GM21390 (cell line): ENCODE results near the gene ZBTB45.
"Not testable (repeated sequence)": the region's sequence is repeated elsewhere in the genome, so short reads cannot be mapped to it uniquely, and the experiment has no call there.

Experiments used
- ATAC-seq: cut with Tn5 transposase; IDR thresholded peaks from one replicate; pipeline ENCODE4 v1.9.1; 2021; ENCODE audit not compliant: unreplicated experiment

The ZBTB45 gene

GRCh38 chr19:58513213-58513693, 6.4 kb downstream of the ZBTB45 start:
- no peak for ATAC-seq

DNA sequence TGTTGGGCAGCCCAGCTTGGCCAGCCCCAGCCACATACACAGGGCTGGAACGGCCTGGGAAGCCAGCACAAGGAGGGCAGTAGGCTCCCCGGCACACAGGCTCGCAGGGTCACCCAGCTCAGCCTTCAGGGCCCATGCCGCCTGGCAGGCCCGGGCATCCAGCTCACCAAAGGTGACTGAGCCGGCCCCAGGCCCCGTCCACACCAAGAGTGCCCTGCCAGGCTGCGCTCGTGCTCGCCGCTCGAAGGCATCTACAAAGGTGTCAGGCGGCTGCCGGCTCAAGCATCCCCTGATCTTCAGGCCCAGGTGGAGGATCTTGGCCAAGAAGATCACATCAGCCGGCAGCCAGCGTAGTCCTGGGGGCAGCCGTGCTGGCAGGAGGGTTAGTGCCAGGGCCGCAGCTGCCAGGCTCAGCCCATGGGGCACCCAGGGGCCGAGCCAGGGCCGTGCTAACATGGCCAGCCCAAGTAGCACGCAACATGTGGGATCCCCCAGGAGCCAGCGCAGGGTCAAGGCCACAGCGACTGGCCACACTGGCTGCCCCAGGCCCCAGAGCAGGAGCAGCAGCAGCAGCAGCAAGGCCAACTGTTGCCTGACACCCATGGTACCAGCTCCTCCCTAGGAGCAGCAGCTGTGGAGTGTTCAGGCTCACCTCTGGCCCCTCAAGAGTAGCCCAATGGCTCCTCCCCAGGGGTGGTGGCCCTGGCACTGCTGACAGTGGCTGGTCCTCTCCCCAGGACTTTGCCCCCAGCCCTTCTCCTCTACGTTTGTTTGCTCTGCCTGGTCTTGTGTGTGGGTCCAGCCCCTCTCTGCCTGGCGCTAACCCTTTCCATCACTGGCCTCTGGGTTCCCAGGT, 8.0 kb downstream of the ZBTB45 start, which contains the start of gene SLC27A5:
Gene SLC27A5, minus strand, starts transcription at position 640 of the 856 bp plus-strand sequence. Its CDS starts 37 bp downstream, at position 603.
- no peak for ATAC-seq

DNA sequence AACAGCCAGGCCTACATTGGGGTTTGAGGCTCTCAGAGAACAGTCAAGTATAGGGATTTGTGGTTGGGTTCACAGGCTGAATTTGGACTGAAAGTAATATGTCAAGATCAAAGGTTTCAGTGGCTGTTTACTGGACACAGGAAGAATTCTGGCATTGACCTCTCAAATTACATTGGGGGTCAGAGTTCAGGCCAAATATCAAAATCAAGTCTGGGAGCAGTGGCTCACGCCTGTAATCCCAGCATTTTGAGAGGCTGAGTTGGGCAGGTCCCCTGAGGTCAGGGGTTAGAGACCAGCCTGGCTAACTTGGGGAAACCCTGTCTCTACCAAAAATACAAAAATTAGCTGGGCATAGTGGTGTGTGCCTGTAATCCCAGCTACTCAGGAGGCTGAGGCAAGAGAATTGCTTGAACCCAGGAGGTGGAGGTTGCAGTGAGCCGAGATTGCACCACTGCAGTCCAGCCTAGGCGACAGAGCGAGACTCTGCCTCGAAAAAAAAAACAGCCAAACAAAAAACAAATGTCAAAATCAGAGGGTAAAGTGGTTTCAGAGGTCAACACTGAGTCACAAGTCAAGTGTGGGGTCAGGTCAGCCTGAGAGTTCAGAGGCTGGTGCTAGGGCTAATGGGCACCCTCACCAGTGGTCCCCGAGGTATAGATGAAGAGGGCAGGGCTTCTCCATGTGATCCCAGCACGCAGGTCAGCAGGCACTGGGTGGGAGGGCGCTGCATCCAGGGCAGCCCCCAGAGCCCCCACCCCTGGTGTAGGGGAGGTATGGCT, 9.3 kb downstream of the ZBTB45 start:
- no peak for ATAC-seq

- no peak for ATAC-seq
These were observed 9.9 kb downstream of the ZBTB45 start for GRCh38 chr19:58509731-58510083.

- ATAC-seq, result not testable (repeated sequence)
These were observed 11.9 kb downstream of the ZBTB45 start for GRCh38 chr19:58507602-58508223.

GRCh38 chr19:58500242-58500641, 19.4 kb downstream of the ZBTB45 start:
- ATAC-seq, result no peak

DNA sequence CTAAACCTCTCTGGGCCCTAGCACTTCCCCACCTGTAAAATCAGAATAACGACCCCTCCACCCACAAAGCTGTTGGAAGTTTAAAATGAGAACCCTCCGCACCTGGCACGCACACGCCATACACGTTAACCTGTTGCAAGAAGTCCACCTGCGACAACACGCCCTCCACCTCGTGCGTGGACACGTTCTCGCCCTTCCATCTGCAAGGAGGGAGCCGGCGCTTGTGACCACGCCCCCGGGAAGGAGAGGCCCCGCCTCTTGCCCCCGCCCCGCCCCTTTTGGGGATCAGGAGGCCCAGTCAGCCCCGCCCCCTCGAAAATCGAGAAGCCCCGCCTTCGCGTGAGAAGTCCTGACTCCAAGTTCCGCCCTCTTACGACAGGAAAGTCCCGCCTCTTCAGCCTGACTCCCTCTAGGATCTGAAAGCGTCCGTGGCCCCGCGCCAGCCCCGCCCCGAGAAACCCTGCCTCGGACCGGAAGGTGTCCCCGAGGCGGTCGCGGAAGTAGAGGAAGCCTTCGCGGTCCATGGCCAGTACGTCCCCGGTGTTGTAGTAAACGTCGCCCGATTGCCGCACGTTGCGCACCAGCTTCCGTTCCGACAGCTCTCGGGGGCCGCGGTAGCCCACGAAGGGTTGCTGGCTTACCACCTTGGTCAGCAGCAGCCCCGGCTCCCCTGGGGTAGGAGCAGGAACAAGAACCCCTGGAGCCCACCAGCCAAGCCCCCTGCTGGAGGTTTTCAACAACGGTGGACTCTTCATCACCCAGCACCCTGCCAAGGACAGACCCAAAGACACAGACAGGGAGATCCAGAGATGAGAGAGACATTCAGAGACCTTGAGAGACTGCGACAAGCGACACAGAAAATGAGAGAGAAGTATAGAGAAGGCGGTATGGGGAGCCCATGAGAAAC, 20.3 kb downstream of the ZBTB45 start:
- ATAC-seq, result peak; percentile 78

DNA sequence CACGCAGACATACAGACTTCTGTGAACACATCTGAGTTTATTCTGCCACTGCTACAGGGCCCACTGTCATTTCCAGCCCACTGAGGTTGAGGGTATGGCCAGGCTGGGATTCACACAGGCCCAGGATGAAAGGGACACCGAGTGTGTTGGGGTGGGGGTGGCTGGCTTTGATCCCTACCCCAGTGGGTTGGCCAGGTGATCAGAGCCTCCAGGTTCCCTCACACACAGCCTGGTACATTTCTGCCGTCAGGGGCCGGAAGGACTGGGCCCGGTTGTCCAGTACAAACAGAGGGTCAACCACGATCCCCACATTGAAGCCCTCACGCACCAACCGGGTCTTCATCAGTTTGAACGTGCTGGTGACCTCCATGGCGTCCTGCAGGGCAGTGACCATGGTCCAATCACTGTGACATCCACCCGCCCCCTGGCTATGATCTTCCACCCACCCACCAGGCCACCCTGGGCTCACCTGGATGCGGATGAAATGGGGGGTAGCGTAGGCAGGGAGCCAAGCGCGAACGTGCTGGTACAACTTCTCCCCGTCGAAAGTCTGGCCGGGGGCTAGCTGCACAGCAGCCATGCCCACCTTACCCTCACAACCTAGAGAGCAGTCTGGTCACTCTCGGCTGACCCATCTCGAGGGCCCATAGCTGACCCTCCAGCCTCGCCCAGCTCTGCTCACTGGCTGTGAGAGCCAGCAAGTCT, 21.1 kb downstream of the ZBTB45 start:
- ATAC-seq, result no peak

DNA sequence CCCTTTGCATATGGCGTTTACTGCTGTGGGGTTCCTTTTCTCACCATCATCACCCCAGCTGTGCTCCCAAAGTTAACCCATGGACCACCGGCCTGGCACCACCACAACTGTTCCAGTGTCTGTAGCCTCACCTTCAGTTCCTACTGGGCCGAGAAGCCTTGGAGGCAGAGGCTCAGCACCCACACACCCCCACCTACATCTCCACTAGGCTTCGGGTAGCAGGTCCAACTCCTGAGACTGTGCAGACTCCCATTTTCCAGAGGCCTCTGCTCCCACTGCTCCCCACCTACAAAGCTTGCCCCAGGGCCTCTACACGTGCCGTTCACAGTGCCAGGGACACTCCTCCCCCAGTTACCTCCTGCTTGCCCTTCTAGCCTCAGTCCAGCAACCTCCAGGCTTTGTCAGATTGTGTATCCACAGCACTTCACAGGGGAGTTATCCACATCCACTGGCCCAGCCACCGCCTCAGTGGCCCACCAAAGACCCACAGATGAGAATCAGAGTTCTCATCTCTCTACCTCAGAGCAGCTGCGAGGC, 21.9 kb downstream of the ZBTB45 start:
- ATAC-seq, result no peak

DNA sequence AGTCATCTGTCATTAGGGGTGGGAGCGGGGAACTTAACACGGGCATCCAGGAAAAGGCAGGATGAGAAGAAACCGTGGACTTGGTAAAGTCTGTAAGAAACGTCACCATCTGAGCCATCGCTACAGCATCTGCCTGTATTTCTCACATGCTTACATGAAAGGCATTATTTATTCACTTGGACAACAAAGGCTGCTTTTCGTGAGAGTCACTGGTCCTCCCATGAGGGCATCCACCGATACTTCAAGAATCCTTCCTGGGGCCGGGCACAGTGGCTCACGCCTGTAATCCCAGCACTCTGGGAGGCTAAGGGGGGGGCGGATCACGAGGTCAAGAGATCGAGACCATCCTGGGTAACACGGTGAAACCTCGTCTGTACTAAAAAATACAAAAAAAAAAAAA, 27.3 kb downstream of the ZBTB45 start:
- ATAC-seq, result no peak

DNA sequence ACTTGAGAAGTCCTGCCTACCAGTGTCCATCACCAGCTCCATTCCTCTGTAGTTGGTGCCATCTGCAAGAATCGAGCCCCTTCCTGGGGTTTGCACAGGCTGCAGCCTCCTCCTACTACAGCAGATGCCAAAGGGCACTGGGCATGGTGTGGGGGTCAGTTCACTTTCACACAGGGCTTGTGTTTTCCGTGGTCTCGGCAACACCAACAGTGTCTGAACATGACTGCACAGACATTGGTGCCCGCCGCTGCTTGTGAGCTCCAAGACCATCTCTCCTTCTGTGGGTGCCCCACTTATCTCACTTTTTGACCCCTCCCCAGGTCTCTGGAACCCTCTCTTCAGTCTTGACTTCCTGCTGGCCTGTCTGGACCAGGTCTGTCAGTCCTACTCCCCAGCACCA, 28.2 kb downstream of the ZBTB45 start:
- no peak for ATAC-seq

DNA sequence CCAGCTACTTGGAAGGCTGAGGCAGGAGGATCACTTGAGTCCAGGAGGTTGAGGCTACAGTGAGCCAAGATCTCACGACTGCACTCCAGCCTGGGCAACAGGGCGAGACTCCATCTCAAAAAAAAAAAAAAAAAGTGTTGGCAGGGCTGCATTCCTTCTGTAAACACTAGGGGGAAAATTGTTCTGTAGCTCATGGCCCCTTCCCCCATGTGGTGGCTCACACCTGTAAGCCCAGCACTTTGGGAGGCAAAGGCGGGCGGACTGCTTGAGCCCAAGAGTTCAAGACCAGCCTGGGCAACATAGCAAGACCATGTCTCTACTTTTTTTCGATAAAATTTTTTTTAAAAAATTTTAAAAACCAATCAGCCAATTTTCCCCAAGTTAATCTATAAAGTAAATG, 35.3 kb downstream of the ZBTB45 start:
- ATAC-seq, result not testable (repeated sequence)

DNA sequence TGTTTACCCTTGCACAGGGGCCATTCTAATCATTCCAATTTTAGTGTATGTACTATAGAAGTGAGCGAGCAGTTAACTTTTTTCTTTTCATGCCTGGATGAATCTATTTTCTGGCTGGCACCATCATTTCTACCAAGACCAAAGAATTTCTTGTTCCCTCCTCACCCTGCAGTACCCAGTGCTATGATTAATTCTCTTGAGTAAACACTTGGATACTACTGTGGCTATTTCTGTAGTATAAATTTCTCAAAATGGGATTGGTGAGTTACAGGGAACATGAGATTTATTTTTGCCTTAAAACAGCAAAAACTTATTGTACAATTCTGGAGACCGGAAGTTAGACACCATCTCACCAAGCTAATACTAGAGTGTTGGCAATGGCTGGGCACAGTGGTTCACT, 35.8 kb downstream of the ZBTB45 start:
- ATAC-seq, result no peak

DNA sequence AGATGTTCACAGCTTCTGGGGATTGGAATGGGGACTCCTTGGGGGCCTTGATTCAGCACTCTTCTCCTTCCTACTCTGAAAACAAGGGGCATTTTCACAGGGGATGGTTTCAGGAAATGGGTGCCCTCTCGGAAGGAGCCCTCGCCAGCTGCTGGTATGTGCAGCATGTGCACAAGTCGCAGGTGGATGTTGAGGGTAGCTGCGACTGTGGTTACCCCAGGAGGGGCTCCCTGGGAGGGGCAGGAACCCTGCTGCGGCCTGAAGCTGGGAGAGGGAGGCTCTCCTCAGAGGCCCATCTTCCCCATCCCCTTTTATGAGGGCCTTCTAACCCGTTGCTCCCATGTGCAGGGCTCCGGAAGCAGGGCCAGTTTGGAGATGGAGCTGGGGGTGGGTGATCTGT, 37.2 kb downstream of the ZBTB45 start:
- no peak for ATAC-seq

- no peak for ATAC-seq
These were observed 38.8 kb downstream of the ZBTB45 start for GRCh38 chr19:58480831-58481230.

DNA sequence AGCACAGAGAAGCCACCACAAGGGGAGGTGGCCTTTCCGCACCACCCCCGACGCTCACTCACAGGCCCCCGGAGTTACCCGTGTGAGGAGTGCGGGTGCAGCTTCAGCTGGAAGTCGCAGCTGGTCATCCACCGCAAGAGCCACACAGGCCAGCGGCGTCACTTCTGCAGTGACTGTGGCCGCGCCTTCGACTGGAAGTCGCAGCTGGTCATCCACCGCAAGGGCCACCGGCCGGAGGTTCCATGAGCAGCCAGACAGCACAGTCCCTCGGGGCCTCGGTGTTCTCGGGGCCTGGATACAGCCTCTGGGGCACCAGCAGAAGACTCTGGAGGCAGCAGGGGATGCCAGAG, 39.2 kb downstream of the ZBTB45 start:
- ATAC-seq, result no peak

DNA sequence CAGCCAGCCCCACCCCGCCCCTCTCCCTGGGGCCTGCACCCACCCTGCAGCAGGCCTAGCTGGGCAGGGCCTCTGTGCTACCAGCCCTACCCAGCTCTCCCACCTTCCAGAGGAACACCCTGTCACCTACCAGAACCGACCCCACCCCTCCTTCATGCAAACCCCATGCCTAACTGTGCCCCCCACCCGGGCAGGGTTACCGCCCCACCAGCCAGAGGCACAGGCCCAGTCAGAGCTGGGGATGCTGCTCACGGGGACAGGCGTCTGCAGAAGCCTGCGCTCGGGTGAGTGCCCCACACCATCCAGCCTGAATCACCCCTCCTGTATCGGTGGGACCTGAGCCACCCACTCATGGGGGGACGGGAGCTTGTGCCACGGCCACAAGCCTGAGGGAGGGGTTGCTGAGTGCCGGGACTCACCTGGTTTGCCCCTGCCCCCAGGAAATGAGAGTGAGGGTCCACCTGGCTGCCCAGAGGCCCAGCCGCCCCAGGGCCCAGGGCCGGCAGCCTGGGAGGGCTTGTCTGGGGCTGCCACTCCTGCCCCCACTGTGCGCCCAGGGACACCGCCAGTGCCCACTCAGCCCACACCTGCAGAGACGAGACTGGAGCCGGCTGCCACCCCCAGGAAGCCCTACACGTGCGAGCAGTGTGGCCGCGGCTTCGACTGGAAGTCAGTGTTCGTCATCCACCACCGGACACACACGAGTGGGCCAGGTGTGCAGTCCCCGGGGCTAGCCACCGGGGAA, 39.7 kb downstream of the ZBTB45 start:
- ATAC-seq, result no peak

DNA sequence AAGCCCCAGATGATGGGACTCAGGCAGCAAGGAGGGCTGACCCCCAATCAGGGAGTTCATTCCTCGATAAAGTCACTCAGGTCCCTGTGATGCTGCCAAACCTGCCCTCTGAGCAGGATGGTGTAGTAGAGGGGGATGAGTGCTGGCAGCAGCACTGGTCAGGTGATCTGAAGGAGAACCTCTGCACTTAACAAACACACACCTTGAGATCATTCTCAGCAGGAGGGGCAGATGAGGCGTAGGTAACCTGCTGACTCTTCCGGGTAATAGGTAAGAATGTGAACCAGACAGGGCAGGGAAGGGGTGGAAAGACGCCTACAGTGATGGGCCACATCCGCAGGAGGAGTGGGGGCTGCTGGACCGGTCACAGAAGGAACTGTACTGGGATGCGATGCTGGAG, 40.3 kb downstream of the ZBTB45 start:
- ATAC-seq, result no peak

DNA sequence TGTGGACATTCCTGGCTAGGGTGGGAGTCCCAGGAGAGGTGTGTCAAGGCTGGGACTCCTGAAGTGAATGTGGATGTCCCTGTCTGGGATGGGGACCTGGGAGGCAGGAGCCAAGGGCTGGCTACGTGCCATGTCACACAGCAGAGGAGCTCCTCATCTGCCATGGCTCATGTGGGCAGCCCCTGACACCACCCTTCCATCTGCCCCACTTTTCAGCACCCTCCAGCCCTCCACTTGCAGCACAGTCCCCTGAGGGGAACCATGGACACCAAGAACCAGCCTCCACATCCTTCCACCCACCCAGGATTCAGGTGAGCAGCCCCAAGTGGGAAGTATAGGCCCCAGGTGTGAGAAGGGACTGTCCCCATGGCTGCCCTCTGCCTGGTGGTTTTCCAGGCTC, 41.7 kb downstream of the ZBTB45 start:
- no peak for ATAC-seq
